Endometrial microvascular endothelial cells (primary cell): Measurements from ENCODE around the gene GOLM1. TPM values are rescaled to one million over a fixed set of nuclear protein-coding genes. Genes with fewer than 3 reads are reported as not detected.
"Not testable (repeated sequence)": the region's sequence is repeated elsewhere in the genome, so short reads cannot be mapped to it uniquely, and the experiment has no call there.

Experiments
- in situ Hi-C: cut with HindIII; loops from 2 replicates; pipeline ENCODE4 v1.10.0; 2017; ENCODE audit warnings: low sequenced_read_pairs, low pct_unique_long_range_greater_than_20kb; ENCODE audit errors: inconsistent ontology term
- total RNA-seq: library from RNA; depleted of rRNA; stranded (reverse); fragments of >200 nt; gene quantifications from one replicate; pipeline ENCODE4 v1.2.3, GENCODE V29; 2015; ENCODE audit errors: inconsistent ontology term

GOLM1 gene
- total RNA-seq, 1 donor from 2014 or later: 88.6 TPM

DNA sequence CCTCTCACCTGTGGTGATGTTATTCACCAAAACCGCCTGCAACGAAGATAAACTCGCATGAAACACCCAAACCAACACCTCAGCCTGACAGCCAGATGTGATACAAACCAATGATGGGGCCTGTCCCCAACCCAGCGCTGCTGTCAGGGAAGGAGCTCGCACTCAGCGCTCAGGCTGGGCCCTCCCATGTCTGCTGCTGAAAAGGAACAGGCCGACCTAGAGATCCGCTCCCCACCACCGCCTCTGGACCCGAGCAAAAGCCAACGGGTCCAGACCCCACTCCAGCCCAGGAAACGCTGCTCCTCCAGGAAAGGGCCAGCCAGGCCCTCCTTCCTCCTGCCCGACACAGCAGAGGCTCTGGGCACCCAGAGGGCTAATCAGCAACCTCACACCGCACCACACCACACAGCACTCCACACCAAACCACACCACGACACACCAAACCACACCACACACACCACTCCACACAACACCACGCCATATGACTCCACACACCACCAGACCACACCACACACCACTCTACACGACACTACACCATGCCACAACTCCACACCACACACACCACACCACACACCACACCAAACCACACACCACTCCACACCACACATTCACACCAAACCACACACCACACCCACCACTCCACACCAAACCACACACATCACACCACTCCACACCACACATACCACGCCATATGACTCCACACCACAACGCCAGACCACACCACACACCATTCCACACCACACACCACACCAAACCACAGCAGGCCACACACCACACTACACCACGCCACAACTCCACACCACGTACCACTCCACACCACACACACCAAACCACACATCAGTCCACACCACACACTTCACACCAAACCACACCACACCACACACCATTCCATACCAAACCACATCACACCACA is 46.5 kb downstream of the GOLM1 start:
- in situ Hi-C loops: no loop called here

DNA sequence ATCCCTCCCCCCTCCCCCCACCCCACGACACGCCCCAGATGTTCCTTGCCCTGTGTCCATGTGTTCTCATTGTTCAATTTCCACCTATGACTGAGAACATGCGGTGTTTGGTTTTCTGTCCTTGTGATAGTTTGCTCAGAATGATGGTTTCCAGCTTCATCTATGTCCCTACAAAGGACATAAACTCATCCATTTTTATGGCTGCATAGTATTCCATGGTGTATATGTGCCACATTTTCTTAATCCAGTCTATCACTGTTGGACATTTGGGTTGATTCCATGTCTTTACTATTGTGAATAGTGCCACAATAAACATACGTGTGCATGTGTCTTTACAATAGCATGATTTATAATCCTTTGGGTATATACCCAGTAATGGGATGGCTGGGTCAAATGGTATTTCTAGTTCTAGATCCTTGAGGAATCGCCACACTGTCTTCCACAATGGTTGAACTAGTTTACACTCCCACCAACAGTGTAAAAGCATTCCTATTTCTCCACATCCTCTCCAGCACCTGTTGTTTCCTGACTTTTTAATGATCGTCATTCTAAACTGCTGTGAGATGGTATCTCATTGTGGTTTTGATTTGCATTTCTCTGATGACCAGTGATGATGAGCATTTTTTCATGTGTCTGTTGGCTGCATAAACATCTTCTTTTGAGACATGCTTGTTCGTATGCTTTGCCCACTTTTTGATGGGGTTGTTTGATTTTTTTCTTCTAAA is 51.2 kb downstream of the GOLM1 start:
- in situ Hi-C loops: not testable (repeated sequence)

DNA sequence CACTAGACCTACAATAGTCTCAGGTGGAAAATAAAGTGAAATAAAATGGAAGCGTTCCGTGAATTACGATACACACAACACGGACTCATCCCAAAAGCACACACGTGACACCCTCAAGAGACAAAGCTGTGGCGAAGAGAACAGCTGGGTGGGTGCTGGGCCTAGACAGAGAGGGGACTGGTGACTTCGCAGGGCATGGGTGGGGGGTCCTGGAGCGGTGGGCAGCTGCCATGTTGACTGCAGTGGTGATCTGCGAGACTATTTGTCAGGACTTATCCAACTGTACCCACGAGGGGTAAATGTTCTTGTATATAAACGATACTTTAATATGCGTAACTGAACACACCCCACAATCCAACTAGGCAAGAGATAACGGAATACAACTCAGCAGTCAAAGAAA is 52.0 kb downstream of the GOLM1 start:
- in situ Hi-C loops: no loop called here

DNA sequence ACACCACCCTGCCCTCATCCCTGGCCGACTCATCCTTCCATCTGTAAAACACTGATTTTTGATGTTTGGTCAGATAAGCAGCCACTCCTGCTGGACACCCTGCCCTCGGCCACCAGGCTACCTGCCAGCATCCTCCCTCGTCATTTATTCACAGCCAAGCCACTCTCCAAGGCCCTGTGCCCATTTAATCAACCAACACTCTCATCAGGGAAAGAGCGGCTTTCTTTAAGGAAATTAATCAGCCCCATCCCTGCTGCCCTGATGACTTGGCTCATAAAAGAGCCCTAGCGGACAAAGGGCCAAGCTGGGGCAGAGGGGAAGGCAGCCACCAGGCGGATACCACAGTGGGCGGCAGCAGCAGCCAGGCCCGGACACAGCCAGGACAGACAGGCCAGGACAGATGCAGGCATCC is 52.4 kb downstream of the GOLM1 start:
- in situ Hi-C loops: no loop called here

DNA sequence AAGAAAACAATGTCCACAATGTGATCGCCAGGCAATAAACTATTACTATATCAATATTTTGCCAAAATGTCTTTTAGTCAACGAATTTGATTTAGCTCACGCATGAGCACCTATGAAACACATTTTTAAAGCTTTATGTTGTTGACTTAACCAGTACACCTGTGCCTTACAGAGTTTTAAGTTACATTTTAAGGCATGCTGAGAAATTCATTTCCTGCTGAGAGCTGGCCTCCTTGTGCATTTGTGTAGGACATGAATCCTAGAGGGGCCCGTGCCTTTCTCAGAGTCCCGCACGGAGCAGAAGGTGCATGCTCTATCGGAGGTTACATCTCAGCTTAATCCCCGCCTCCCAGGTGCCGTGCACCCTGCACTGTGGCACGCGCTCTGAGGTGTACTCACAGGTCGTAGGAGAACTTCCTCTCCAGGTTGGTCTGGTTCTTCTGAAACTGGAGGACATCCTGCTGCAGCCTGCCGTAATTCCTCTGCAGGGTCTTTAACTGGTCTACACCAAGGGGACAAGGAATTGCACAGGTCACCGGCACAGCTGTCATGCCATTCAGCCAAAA is 53.2 kb downstream of the GOLM1 start:
- in situ Hi-C loops: no loop called here

DNA sequence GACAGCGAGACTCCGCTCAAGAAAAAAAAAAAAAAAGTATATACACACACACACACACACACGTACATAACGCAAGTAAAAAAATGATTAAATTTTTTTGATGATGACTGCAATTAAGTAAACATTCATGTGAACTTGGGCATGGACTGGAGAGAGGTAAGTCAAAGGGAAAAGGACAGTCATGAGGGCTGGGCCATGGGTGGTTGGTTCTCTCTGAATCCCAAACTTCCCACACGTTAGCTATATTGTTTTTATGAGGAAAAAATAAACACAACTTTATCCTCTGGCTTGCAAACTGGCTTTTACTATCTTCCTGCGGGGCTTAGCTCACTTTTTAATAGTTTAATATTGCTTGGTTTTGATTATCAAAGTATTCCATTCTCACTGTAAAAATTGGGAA is 53.7 kb downstream of the GOLM1 start:
- in situ Hi-C loops: no loop called here

DNA sequence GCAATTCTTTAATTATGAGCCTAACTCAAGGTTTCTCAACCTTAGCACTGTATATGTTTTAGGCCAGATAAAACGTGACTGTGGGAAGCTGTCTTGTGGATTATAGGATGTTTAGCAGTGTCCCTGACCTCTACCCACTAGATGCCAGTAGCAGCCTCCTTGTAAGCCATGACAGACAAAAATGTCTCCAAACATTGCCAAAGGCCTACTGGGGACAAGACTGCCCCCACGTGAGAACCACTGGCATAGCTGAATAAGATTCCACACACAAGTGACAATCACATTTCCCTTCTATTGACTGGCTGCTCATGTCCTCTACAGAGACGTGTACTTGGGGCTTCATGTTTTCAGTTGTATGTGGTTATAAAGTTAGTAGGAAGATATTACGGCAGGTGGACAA is 55.4 kb downstream of the GOLM1 start:
- in situ Hi-C loops: no loop called here

DNA sequence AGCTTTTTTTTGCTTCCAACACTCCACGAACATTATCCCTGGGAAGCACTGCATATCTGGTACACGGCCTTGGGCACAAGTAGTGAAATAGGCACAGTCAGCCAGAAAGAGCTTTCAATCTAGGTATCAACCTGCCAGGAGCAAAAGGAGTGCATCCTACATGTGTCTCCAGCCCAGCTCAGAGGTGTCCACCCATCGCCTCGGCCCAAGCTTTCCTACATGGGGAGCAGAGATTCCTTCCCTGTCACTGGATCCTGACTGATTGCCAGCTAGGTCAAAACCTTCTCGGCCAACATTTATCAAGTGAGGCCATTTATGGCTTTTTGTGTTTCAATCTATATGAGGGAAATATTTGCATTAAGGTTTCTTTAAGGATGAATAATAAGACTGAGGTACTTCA is 55.8 kb downstream of the GOLM1 start:
- in situ Hi-C loops: no loop called here

DNA sequence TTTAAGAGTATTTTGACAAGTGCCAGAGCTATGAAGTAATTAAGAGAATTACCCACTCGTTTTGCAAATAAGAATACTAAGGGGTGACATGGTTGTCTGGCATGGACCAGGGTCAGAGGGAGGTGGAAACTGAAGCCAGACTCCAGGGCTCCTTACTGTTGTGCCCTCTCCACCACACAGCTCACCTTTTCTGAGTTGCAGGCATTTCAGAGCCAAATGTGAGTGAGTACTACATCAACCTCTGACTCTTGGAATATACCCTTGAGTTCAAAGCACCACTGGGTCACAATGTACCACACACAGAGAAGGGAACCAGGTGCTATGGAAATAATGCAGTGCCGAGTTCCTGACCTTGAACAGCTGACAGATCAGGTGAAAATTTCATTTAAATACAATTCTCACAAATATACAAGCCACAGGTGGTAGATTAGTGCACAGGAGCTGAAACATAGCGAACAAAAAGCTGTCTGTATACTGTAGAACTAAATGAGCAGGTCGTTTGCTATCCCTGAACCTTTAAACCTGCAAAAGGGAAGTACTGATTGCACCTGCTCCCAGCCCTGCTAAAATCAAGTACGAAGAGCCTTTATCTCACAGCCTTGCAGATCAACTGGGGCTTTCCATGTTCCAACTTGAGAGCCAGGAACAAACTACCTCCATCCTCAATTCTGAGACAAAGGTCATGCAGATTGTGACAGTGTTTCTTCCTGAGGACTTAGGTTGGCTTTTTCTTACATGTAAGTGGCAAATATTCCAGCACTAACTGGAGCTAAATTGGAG is 57.0 kb downstream of the GOLM1 start:
- in situ Hi-C loops: no loop called here

DNA sequence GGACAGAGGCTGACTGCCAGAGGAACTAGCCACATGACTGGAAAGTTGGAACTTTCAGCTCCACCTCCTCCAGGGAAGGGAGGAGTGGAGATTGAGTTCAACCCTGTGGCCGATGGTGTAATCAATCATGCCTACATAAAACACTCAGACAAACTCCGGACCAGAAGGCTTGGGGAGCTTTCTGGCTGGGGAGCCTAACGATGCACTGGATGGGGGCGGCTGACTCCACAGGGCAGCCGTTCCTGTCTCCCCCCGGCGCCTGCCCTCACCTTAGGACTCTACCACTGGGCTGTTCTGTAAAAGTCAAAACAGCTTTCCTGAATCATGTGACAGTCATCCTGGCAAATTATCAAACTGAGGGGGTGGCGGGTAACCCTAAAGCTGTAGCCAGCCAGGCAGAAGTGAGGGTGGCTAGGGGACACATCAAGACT is 58.0 kb downstream of the GOLM1 start:
- in situ Hi-C loops: no loop called here

DNA sequence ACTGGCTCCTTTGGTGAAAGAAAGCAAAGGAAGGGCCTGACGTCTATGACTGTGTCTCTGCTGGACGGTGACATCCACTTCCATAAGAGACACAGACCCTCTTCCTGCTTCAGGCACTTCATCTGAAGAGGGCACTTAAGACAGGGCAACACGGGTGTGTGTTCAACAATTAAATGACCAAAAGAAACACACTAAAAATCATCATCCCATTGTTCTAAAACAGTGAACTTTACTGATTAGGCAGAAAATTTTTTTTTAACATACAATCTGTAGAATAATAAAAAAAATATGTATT is 58.5 kb downstream of the GOLM1 start:
- in situ Hi-C loops: no loop called here

DNA sequence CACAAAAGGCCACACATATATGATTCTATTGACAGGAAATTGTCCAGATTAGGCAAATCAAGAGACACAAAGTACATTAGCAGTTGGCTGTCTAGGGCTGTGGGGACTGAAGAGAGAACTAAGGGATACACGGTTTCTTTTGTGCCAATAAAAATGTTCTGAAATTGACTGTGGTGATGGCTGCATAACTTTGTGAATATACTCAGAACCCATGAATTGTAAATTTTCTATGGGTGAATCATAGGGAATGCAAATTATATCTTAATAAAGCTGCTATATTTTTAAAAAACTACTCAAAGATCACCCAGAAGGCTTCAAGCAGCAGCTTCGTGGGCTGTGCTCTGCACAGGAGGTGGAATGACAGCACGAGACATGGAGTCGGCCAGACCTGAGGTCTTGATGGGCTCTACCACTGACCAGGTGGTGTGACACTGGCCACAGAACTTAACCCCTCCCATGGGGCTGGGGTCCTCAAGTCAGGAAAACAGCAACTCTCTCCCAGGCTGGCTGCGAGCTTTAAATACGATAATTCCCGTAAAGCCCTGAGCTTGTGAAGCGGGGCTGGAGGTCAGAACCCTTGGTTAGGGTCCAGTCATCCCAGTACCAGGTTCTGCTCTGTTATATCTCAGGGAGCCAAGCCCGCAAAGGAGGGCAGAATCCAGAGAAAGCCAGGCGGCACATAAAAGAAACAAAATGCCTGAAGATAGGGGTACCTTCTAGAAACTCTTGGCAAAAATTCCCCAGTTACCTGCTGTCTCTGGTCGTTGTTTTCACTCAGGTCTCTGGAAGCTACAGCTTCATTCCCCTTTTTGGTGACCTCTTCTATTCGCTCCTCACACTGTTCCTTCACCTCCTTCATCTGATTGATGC is 59.1 kb downstream of the GOLM1 start:
- in situ Hi-C loops: no loop called here

DNA sequence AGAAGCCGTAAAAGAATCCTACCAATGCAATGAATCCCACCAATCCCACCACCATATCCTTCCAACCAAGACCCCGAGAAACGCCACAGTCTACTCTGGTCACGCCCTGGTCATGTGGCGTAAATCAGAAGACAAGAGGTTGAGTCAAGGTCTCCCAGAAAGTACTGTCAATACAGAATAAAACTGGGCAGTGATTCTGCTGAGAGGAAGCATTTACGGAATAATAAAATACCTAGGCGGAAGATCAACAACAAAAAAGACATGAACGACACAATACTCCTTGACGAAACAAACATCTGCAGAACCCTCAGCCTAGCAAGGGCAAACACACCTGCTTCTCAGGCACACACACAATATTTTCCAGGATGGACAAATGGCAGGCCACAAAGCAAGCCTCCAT is 62.8 kb downstream of the GOLM1 start:
- in situ Hi-C loops: no loop called here

DNA sequence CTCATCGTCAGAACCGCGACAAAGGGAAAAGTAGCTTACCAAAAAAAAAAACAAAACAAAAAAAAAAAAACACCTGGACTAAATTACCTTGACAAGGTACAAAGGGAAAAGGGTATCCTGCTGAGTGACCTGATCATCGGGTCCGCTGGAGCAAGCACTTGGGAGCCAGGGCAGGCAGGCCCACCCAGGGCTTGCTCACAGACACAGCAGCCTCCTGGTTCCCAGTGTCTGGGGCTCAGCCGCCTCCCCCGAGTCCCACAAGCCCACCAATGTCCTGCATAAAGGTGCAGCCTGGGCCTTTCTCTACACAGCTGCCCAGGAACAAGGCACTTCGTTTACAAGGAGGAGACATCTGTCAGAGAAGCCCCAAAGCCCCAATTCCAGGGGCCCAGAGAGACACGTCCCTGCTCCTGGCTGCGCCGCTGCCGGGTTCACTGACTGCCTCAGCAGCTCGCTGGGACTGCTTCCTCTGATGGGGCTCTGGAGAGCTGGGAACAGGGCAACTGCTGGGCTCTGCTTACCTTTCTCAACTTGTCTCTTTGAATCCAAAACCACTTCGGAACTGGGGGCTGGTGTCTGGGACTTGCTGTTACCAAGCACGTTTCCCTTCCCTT is 63.4 kb downstream of the GOLM1 start:
- in situ Hi-C loops: no loop called here

DNA sequence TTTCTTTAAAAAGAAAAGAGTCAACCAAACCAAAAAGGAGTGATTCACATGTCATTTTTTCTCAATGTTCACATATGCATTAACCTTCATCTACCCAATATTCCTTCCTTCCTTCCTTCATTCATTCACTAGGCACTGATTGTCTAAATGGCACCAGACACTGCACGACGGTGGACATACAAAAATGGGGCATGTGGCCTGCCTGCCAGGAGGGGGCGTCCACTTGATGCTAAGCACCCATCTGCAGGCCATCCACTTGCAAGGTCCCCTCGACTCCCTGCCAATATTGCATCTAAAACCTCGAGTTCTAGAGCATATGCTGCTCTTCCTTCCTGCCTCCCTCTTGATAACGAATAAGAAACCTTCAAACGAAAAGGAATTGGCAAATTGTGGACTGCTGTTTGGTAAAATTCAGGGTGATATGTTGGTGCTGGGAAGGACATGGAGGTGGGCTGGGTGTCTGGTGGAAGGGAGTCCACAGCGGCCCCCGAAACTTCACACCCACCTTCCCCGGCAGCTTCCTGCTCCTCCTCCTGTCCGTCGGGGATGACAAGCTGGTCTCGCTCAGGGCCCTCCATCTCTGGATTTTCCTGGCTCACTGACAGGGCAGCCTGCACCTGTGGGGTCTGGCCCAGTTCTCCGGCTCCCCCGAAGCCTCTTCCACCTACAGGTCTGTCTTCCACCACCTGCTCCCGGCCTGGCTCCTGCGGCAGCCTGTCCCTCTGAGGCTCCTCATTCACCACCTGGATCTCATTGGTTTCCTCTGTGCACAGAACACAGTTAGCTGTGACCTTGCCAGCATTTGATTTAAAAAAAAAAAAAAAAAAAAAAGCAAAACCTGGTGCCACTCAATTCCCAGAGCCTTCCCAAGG is 64.3 kb downstream of the GOLM1 start:
- in situ Hi-C loops: no loop called here

DNA sequence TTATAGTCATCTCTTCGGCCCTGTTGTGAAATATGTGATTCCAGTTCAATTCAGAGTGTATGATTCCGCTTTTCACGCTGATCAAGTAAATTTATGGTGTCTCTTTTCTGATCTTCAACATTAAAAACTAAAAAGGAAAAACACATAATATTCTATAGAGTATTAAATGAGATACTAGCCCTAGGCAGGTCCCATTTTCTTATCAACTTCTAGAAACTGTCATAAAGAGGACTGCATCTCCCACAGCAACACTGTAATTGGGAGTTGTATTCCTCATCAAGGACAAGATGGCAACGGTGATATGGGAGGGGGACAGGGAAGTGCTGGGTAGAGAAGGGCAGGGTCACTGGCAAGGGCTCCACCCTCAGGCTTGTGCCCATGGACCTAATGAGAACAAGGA is 71.6 kb downstream of the GOLM1 start:
- in situ Hi-C loops: no loop called here

DNA sequence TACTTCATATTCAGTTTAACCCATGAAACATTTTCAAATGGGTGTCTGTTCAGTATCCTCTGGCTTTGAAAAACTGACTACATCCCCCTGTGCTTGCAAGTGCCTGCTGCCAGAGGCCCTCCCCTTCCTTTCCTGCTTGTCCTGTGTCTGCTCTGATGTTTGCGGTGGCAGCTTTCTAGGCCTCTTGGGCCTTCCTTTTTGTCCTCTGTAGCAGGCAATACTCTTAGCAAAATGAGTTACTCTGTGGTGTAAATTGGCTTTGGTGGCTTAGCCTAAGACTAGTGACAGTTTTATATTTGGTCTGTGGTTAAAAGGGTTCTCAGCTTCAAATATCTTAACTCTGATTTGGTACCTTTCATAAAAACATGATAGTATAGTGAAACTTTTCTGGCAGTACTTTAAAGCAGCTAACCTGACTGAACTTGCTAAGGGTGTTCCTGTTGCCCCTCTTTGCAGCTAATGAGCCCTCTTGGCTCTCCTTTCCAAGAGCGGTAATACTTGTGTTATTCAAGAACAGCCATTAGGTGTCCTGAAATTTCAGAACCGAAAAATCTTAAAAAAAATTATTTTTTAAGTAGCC is 76.6 kb downstream of the GOLM1 start:
- in situ Hi-C loops: no loop called here
